IMR-90 (cell line): Measurements from ENCODE around the gene CGA. TPM values are rescaled to one million over a fixed set of nuclear protein-coding genes. Genes with fewer than 3 reads are reported as not detected.
A peak's percentile ranks its signal among the peaks of the same experiment; 100 is the strongest.

Experiments
- ATAC-seq: fragments of 200-7000 bp; cut with Tn5 transposase; 2 replicates; pipeline ENCODE4 v1.9.1; 2020; ENCODE audit warnings: low read depth, mild to moderate bottlenecking, moderate library complexity
- BruUV-seq: library from RNA; stranded (reverse); fragments of 400-500 nt; replicated peaks from 2 replicates; lab custom pipeline; 2021; lab: Mats Ljungman, UMichigan
- CTCF ChIA-PET: fragments of 300-600 bp; formaldehyde crosslinking; extraction: SDS; loops from one replicate; lab custom pipeline; 2021; ENCODE audit warnings: antibody characterized with exemption; lab: Yijun Ruan, JAX
- POLR2A ChIA-PET: fragments of 300-600 bp; sonication (Branson Sonifier 250); formaldehyde crosslinking; loops from one replicate; lab custom pipeline; 2022; ENCODE audit warnings: antibody characterized with exemption; ENCODE audit not compliant: unreplicated experiment; lab: Charles Lee
- DNase-seq: peaks from one replicate; pipeline ENCODE4 v3.0.0; 2013
- H2AFZ ChIP-seq: replicated peaks from 2 replicates; pipeline ENCODE3; 2013; ENCODE audit warnings: low read length, mild to moderate bottlenecking; ENCODE audit not compliant: poor library complexity
- H2AK5ac ChIP-seq: 2 replicates; pipeline ENCODE4 v1.6.1; 2013; ENCODE audit warnings: low read depth, low read length, inconsistent platforms
- H2AK9ac ChIP-seq: replicated peaks from 2 replicates; pipeline ENCODE3; 2013; ENCODE audit warnings: mild to moderate bottlenecking, low read depth, low read length, moderate library complexity; ENCODE audit not compliant: poor library complexity
- H2BK120ac ChIP-seq: 2 replicates; pipeline ENCODE4 v1.6.1; 2013; ENCODE audit warnings: low read depth, low read length, inconsistent platforms
- H2BK15ac ChIP-seq: 3 replicates; pipeline ENCODE4 v1.6.1; 2013; ENCODE audit warnings: low read depth, low read length, inconsistent platforms
- H2BK20ac ChIP-seq: 2 replicates; pipeline ENCODE4 v1.6.1; 2013; ENCODE audit warnings: low read depth, mild to moderate bottlenecking, inconsistent platforms, low read length, moderate library complexity
- H2BK5ac ChIP-seq: 2 replicates; pipeline ENCODE4 v1.6.1; 2013; ENCODE audit warnings: mild to moderate bottlenecking, low read depth, low read length, inconsistent platforms; ENCODE audit not compliant: poor library complexity, severe bottlenecking
- H3K14ac ChIP-seq: replicated peaks from 2 replicates; pipeline ENCODE4 v1.6.1; 2013; ENCODE audit warnings: low read depth, low read length, inconsistent platforms
- H3K18ac ChIP-seq: 2 replicates; pipeline ENCODE4 v1.6.1; 2013; ENCODE audit warnings: low read depth, low read length, control low read depth
- H3K23ac ChIP-seq: 2 replicates; pipeline ENCODE4 v1.6.1; 2013; ENCODE audit warnings: low read depth, low read length, inconsistent platforms
- H3K27ac ChIP-seq: 2 replicates; pipeline ENCODE4 v1.5.1; 2013; ENCODE audit warnings: mild to moderate bottlenecking, control low read depth, low read length; ENCODE audit not compliant: insufficient read depth
- H3K27me3 ChIP-seq: 2 replicates; pipeline ENCODE4 v1.6.1; 2013; ENCODE audit warnings: low read length; ENCODE audit not compliant: control insufficient read depth, insufficient read depth
- H3K36me3 ChIP-seq: 2 replicates; pipeline ENCODE4 v1.6.1; 2013; ENCODE audit warnings: low read length, mixed read lengths; ENCODE audit not compliant: control insufficient read depth, insufficient read depth
- H3K4ac ChIP-seq: 2 replicates; pipeline ENCODE4 v1.6.1; 2013; ENCODE audit warnings: low read depth, low read length, inconsistent platforms
- H3K4me1 ChIP-seq: 2 replicates; pipeline ENCODE4 v1.6.1; 2013; ENCODE audit warnings: low read length, mixed read lengths; ENCODE audit not compliant: control insufficient read depth, insufficient read depth
- H3K4me2 ChIP-seq: 2 replicates; pipeline ENCODE4 v1.6.1; 2013; ENCODE audit warnings: low read depth, mild to moderate bottlenecking, control low read depth, low read length, moderate library complexity
- H3K4me3 ChIP-seq: 2 replicates; pipeline ENCODE4 v1.5.1; 2013; ENCODE audit warnings: low read depth, mild to moderate bottlenecking, control low read depth, low read length, moderate library complexity; ENCODE audit not compliant: insufficient read depth
- H3K56ac ChIP-seq: 2 replicates; pipeline ENCODE4 v1.6.1; 2013; ENCODE audit warnings: low read length, inconsistent platforms; ENCODE audit not compliant: insufficient read depth; ENCODE audit errors: extremely low read depth
- H3K79me1 ChIP-seq, 2 experiments: 2 replicates each; pipeline ENCODE4 v1.6.1; 2013; ENCODE audit warnings: low read length in 2 of 2, inconsistent platforms in 1 of 2, low read depth in 1 of 2
- H3K9ac ChIP-seq: 2 replicates; pipeline ENCODE4 v1.6.1; 2013; ENCODE audit warnings: low read depth, low read length, control low read depth
- H3K9me1 ChIP-seq: 2 replicates; pipeline ENCODE4 v1.6.1; 2013; ENCODE audit warnings: low read length, inconsistent platforms; ENCODE audit not compliant: insufficient read depth
- H3K9me3 ChIP-seq: 2 replicates; pipeline ENCODE4 v1.6.1; 2013; ENCODE audit warnings: low read length; ENCODE audit not compliant: control insufficient read depth, insufficient read depth
- H4K20me1 ChIP-seq: 2 replicates; pipeline ENCODE4 v1.6.1; 2013; ENCODE audit warnings: low read length, inconsistent platforms; ENCODE audit not compliant: insufficient read depth
- H4K5ac ChIP-seq: 2 replicates; pipeline ENCODE4 v1.6.1; 2013; ENCODE audit warnings: mild to moderate bottlenecking, low read depth, low read length, control low read depth
- H4K8ac ChIP-seq, 2 experiments: 2 replicates each; pipeline ENCODE4 v1.6.1; 2013; ENCODE audit warnings: low read depth in 2 of 2, low read length in 2 of 2, control low read depth in 1 of 2, inconsistent platforms in 1 of 2
- H4K91ac ChIP-seq: 2 replicates; pipeline ENCODE4 v1.6.1; 2013; ENCODE audit warnings: low read depth, low read length, inconsistent platforms; ENCODE audit not compliant: insufficient read depth
- BHLHE40 ChIP-seq: fragments of 150-350 bp; IDR thresholded peaks from 2 replicates; pipeline ENCODE4 v1.6.1; 2016; ENCODE audit warnings: mild to moderate bottlenecking, low read depth, low read length
- CHD1 ChIP-seq: IDR thresholded peaks from 2 replicates; pipeline ENCODE4 v1.6.1; 2012; ENCODE audit warnings: low read depth, low read length, improper control_type of control experiment
- CTCF ChIP-seq: conservative IDR thresholded peaks from 2 replicates; pipeline ENCODE4 v1.5.1; 2012; ENCODE audit warnings: mild to moderate bottlenecking, low read depth, low read length, improper control_type of control experiment
- FOS ChIP-seq: fragments of 150-350 bp; IDR thresholded peaks from 2 replicates; pipeline ENCODE4 v1.6.1; 2016; ENCODE audit warnings: low read depth, low read length
- MAFK ChIP-seq: IDR thresholded peaks from 2 replicates; pipeline ENCODE4 v1.6.1; 2012; ENCODE audit warnings: low read depth, low read length, improper control_type of control experiment
- MAZ ChIP-seq: IDR thresholded peaks from 2 replicates; pipeline ENCODE4 v1.6.1; 2012; ENCODE audit warnings: low read depth, mild to moderate bottlenecking, low read length, improper control_type of control experiment, moderate library complexity, borderline replicate concordance
- NFE2L2 ChIP-seq: fragments of 150-350 bp; IDR thresholded peaks from 2 replicates; pipeline ENCODE4 v1.6.1; 2016; ENCODE audit warnings: low read depth, mild to moderate bottlenecking, low read length
- POLR2A ChIP-seq: IDR thresholded peaks from 2 replicates; pipeline ENCODE4 v1.6.1; 2012; ENCODE audit warnings: mild to moderate bottlenecking, low read depth, low read length
- RAD21 ChIP-seq: IDR thresholded peaks from 2 replicates; pipeline ENCODE4 v1.6.1; 2012; ENCODE audit warnings: low read length, improper control_type of control experiment
- RCOR1 ChIP-seq: IDR thresholded peaks from 2 replicates; pipeline ENCODE4 v1.6.1; 2012; ENCODE audit warnings: mild to moderate bottlenecking, low read length, improper control_type of control experiment; ENCODE audit not compliant: insufficient replicate concordance
- SMC3 ChIP-seq: fragments of 150-350 bp; IDR thresholded peaks from 2 replicates; pipeline ENCODE4 v1.6.1; 2016; ENCODE audit warnings: low read depth, mild to moderate bottlenecking, antibody characterized with exemption, low read length, moderate library complexity
- WGBS, 2 experiments: methylation state at CpG; one replicate each; pipeline versions ENCODE4 v1.1.5 to v1.1.7; 2013; ENCODE audit warnings: missing lambda C conversion rate in 2 of 2; ENCODE audit not compliant: insufficient read length in 1 of 2; ENCODE audit errors: extremely low coverage in 2 of 2; 5-methylcytosine and 5-hydroxymethylcytosine counted together
- dilution Hi-C: fragments of 300-500 bp; cut with HindIII; formaldehyde crosslinking; loops from one replicate; pipeline ENCODE4 v1.14.3; 2018; ENCODE audit warnings: low sequenced_read_pairs; ENCODE audit not compliant: unreplicated experiment
- in situ Hi-C: fragments of 300-500 bp; cut with MboI; formaldehyde crosslinking; loops from 3 replicates; pipeline ENCODE4 v1.14.3; 2019; ENCODE audit warnings: low sequenced_read_pairs, inconsistent platforms, mixed read lengths
- intact Hi-C: fragments of 100-400 bp; cut with micrococcal nuclease; formaldehyde crosslinking; loops from 2 replicates; pipeline ENCODE4 v1.10.0; 2022
- polyA plus RNA-seq, 3 experiments: library from polyadenylated mRNA; depleted of rRNA; stranded (reverse); fragments of >200 nt; gene quantifications; 2 replicates each; pipeline ENCODE4 v1.2.3, GENCODE V29; 2012; ENCODE audit warnings: low replicate concordance in 1 of 3
- total RNA-seq: library from RNA; depleted of rRNA; stranded (reverse); fragments of >200 nt; gene quantifications from 2 replicates; pipeline ENCODE4 v1.2.3, GENCODE V29; 2012
- TF ChIP-seq, protein P1 (sequence below): fragments of 150-350 bp; IDR thresholded peaks from 2 replicates; pipeline ENCODE4 v1.6.1; 2016; ENCODE audit warnings: low read depth, mild to moderate bottlenecking, low read length, moderate library complexity, borderline replicate concordance
- TF ChIP-seq, protein P2 (sequence below): fragments of 150-350 bp; IDR thresholded peaks from 2 replicates; pipeline ENCODE4 v1.6.1; 2017; ENCODE audit warnings: mild to moderate bottlenecking, antibody characterized with exemption, low read length, low read depth

CGA gene
- total and polyA plus RNA-seq, 2 of the 4 experiments (the other 2 are of a cell fraction) = 0.15 TPM; not detected in 1

GRCh38 chr6:87066449-87067333 lies 28.2 kb downstream of the CGA start:
- Histone ChIP-seq H3K79me1 (no peaks in the 10 kb centered on the region), H2AK5ac (no peak overlapping the region), H2BK15ac (no peak overlapping the region), H4K91ac (no peak overlapping the region), H2AFZ (no peak overlapping the region), H3K9me3 (no peaks in the 10 kb centered on the region), H4K5ac (no peak overlapping the region), H3K56ac (no peak overlapping the region), H3K4me3 (no peak overlapping the region), H4K8ac (no peak overlapping the region), H3K4me2 (peak overlapping the region; percentile 56; the same call in 1 of the 2 replicates), H2BK5ac (no peak overlapping the region), H2BK20ac (no peak overlapping the region), H3K27me3 (peaks cover 8% of the 10 kb centered on the region), H3K9ac (no peak overlapping the region), H3K14ac (no peak overlapping the region), H3K4ac (no peak overlapping the region), H3K9me1 (no peaks in the 10 kb centered on the region), H3K23ac (no peak overlapping the region), H3K36me3 (no peaks in the 10 kb centered on the region), H3K27ac (no peak overlapping the region), H4K20me1 (no peaks in the 10 kb centered on the region), H3K18ac (no peak overlapping the region), H2BK120ac (no peak overlapping the region), H2AK9ac (no peak overlapping the region), H3K4me1 (no peaks in the 10 kb centered on the region)
- WGBS, 2 experiments = 60% methylated on average over 1 of the region's 7 CpGs; no CpG with 5 or more reads in 1 of the 2 experiments
- DNase-seq (peak; percentile 72), ATAC-seq (peak; percentile 56; the same call in 1 of the 2 replicates)
- ChIA-PET CTCF (interaction anchor here (0.6 to 5.6 kb wide), 12 partner anchors 11 to 1920 kb away, joined by 3 to 42 read pairs (median 3); partner anchors contain the start of gene CGA), POLR2A (no interaction called here)
- intact Hi-C loops = loop anchor here (1.0 to 5.0 kb wide), 5 partner anchors 71 to 1801 kb away; no protein-coding TSS in a partner anchor
- BruUV-seq = no TSS peak
- in situ Hi-C loops = loop anchor here (10.0 kb wide), 1 partner anchor 318 kb away; no protein-coding TSS in a partner anchor
- dilution Hi-C loops = no loop called here
- TF ChIP-seq CHD1 (no peak), POLR2A (0 out of 2 replicates have a peak, but pooled peaks have one; percentile 22), CTCF (peak; percentile 78), NFE2L2 (no peak), RAD21 (peak; percentile 89), RCOR1 (no peak), SMC3 (peak; percentile 76), MAFK (no peak), FOS (no peak), BHLHE40 (no peak), MAZ (no peak)
- TF ChIP-seq, protein P1, sequence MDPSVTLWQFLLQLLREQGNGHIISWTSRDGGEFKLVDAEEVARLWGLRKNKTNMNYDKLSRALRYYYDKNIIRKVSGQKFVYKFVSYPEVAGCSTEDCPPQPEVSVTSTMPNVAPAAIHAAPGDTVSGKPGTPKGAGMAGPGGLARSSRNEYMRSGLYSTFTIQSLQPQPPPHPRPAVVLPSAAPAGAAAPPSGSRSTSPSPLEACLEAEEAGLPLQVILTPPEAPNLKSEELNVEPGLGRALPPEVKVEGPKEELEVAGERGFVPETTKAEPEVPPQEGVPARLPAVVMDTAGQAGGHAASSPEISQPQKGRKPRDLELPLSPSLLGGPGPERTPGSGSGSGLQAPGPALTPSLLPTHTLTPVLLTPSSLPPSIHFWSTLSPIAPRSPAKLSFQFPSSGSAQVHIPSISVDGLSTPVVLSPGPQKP = no peak
- TF ChIP-seq, protein P2, sequence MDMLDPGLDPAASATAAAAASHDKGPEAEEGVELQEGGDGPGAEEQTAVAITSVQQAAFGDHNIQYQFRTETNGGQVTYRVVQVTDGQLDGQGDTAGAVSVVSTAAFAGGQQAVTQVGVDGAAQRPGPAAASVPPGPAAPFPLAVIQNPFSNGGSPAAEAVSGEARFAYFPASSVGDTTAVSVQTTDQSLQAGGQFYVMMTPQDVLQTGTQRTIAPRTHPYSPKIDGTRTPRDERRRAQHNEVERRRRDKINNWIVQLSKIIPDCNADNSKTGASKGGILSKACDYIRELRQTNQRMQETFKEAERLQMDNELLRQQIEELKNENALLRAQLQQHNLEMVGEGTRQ = no peak
